ENCODE measurements around the gene UNC5C.

Gene UNC5C

DNA sequence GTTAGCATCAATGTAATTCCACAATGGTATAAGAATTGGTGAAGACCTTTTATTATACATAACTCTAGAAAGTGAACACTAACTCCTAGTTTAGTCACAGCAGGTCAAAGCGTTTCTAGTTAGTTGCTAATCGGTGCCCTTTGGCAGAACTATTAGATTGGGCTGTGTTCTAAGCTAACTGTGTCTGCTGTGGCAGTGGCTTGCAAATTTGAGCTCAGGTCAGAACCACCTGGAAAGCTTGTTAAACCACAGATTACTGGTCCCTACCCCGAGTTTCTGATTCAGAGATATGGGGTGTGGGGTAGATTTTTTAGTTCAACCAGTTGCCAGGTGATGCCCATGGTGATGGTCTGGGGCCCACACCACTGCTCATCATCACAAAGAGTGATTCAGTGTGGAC is 332.1 kb downstream of the UNC5C start:
- no peak for DNase-seq (ENCODE audit: low spot score)

DNA sequence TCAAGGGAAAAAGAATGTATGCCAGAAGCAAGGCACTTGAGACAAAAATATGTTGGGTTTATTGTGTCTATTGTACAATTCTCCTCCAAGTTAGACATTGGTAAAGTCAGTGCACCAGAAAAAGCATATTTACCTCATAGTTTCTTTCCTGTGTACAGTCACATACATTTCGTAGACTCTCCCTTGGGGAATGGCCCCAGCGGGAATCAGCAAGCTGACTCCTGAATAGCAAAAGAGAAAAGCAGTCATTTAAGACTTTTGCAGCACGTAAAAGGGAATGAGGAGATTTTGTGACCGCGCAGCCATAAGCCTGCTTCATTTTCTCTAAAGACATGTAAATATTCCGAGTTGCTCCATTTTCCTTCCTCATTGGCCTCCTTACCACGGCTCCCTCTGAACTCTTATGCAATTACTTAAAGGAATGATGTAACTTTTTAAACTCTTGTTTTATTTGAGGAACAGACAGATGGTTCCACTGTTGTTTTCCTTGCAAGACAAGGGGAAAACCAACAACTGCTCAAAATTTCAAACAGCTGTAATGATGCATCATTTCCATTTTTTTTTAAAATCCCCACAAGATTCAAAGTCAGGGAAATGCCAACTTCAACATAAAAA is 332.7 kb downstream of the UNC5C start:
- no peak for DNase-seq (ENCODE audit: low spot score)

DNA sequence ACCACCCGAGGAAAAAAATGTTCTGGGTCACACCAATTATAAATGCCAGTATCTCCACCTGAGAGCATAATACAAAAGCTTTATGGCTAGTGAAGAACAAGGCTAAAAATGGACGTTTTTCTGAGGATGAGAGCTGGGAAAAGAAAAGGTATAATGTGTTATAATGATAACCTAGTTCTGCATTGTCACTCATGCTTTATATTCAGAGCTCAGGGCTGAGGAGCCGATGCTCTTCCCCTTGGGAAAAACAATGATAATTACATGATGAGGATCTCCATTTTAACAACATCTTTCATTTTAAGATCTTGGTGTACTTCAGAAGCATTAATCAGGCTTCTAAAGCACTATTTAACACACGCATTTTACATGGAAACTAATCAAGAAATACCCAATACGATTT is 333.7 kb downstream of the UNC5C start:
- DNase-seq (ENCODE audit: low spot score), result no peak

GRCh38 chr4:95214408-95214807 is 334.4 kb downstream of the UNC5C start:
- DNase-seq (ENCODE audit: low spot score), result no peak

DNA sequence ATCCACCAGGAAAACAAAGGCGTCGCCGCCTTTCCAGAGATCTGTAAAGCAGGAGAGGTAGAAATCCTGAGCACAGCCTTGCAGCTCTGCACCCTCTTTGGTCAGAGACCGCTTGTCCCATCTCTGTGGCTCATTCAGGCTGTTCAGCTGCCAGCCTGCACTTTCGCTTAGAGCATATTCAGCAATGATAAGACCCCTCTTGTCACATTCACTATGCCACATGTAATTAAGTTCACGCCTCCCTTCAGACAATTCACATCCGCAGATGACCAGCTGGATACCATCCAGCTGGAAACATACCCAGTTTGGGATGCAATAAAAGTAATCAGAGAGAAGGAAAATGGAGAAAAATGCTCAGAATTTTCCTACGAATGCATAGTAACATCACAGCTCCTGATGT is 335.4 kb downstream of the UNC5C start:
- DNase-seq (ENCODE audit: low spot score), result no peak

GRCh38 chr4:95212692-95213091 is 336.1 kb downstream of the UNC5C start:
- no peak for DNase-seq (ENCODE audit: low spot score)

DNA sequence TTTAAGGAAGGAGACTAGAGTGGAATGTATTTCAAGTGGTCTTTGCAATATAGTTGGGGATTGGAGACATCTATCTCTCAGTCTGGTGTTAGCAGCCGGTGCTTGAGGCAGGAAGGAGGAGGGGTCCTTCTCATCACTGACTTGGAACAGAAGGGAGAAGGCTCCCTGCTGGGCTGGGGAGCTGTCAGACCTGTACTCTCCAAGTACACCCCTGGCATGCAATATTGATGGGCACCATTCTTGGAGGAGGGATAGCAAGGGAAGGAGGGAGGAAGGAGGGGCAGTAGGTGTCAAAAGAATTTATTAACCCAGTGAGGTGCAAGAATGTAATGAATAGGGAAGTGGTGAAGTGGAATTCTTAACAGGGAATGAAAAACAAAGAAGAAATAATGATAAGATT is 338.8 kb downstream of the UNC5C start:
- no peak for DNase-seq (ENCODE audit: low spot score)

DNA sequence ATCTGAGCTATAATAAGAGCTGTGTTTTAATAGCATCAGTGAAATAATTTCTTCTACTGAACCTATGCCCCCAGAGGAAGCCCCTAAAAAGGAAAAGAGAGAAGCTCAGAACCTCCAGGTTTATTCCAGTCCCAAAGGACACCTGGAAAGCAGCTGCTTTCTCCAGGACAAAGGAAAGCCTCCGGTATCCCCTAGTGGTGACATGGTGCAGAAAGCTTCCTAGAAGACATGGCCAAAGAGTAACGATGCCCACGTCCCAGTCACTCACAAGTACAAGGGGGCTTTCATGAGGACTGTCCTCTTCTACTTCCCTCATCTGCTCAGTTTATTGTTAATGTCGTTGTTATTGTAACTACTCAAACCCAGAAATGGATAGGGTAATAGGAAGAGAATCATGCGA is 343.9 kb downstream of the UNC5C start:
- DNase-seq (ENCODE audit: low spot score), result no peak

DNA sequence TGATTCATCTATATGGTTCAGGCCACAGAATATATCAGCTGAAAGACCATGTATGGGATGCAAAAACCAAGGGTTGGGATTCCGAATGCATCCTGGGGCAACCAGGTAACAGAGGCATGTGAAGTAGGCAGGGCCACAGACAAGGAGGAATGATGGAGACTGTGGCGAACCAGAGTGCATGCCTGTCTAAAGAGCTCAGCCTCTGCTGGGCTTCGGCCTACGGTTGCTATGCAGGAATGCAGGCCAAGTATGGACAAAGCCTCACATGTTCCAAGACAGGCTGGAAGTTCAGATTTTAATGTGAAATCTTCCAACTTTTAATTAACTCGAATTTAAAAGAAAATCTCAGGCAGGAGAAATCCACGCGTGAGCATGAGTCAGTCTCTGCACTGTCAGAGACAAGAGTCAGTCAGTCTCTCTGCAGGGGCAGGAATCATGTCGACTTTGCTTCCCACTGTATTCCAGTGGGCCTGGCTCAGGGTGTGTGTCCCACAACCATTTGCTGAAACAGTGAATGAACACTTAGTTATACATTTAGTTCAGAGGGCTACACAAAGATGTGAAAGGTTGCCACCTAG is 344.4 kb downstream of the UNC5C start:
- no peak for DNase-seq (ENCODE audit: low spot score)

DNA sequence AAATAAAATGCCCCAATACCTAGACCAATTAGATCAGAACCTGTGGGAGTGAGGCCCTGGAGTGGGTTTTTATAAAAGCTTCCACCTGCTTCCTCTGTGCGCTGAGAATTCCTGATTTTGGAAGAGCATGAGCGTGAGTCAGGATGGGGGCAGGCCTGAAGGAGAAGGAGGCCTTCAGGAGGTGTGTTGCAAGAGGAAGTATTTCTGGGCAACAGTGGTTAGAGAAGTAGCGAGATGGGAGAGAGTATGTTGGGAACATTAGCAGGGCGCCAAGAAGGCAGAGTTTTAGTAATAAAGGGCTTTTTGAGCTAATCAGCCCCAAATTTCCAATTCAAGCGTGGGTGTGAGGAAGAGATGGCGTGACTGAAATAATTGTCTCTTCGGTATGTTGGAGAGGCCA is 349.8 kb downstream of the UNC5C start:
- no peak for DNase-seq (ENCODE audit: low spot score)

GRCh38 chr4:95197353-95197752 is 351.4 kb downstream of the UNC5C start:
- DNase-seq (ENCODE audit: low spot score), result no peak

DNA sequence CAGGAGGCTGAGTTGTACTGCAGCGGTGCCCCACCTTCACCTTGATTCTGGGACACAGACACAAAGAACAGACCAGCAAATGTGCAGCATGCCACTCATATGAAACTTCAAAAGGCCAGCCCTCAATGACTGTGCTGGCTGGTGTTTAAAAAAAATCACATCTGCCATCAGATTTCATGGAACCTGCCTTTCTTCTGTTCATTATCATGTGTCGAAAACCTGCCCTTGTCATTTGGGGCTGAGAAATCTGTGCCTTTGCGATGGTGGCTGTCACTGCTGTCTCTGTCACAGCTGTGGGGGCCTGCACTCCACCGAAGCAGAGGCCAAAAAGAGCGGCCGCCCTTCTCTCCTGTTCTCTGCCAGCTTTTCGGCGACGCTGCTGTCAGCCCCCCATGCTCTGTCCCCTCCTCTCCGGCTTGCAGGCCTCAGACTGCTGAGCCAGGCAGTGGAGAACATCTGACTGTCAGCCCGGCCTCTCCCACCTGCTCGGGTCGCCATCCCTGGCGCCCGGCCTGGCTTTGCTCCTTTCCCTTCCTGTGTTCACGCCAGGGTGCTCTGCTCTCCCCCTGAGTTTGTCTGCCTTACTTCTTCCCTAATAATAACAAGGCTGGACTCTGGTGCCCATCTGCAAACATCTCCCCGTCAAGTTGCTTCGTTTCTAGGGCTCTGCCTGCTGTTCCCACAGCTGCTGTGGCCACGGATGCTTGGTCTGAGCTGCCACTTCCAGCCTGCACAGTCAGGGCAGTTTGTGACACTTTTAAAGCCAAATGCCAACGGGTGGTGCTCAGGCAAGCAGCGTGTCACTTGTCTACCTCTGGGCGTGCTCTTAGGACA is 355.2 kb downstream of the UNC5C start:
- DNase-seq (ENCODE audit: low spot score), result no peak

GRCh38 chr4:95191537-95191936 is 357.2 kb downstream of the UNC5C start:
- no peak for DNase-seq (ENCODE audit: low spot score)

DNA sequence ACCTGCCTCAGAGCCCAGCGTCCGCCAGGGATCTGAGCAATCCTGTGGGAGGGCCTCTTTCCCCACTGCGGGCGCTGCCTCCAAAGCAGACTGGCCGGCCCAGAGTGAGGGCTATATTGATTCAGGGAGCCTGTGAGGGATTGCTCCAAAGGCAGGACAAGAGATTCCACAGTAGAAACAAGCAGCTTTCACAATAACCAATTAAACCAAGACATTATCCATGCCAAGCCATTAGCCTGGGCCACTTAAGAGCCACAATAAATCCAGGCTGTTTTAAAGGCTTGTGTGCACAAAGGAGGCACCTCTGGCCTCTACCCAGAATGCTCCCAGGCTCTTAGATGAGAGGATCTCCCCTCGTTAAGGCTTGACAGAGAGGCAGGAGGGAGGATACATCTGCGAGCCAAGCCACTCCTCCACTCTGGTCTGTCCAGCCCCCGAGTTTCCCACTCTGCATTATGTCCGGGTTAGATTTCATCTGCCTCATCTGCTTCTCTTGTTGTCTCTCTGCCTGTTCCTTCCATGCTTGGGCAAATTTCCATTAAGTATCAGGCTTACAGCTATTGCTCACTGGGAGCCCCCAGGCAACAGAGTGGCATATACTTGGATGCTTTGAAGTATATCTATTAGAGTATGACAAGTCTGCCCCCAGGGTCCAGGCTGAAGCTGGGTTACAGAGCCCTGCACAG is 357.9 kb downstream of the UNC5C start:
- no peak for DNase-seq (ENCODE audit: low spot score)

GRCh38 chr4:95188701-95189370 is 359.9 kb downstream of the UNC5C start:
- no peak for DNase-seq (ENCODE audit: low spot score)

GRCh38 chr4:95186666-95187065 is 362.1 kb downstream of the UNC5C start:
- DNase-seq (ENCODE audit: low spot score), result no peak

- no peak for DNase-seq (ENCODE audit: low spot score)
These were observed 364.9 kb downstream of the UNC5C start for GRCh38 chr4:95183656-95184408.

GRCh38 chr4:95181996-95182306 is 366.8 kb downstream of the UNC5C start:
- no peak for DNase-seq (ENCODE audit: low spot score)

GRCh38 chr4:95181243-95181995 is 367.4 kb downstream of the UNC5C start:
- DNase-seq (ENCODE audit: low spot score), result peak; percentile 88

- no peak for DNase-seq (ENCODE audit: low spot score)
These were observed 368.1 kb downstream of the UNC5C start for GRCh38 chr4:95180531-95181242.

All from kidney capillary endothelial cell (primary cell).